BLaER1 (cell line): Measurements from ENCODE around the gene PTPRN2.

Source experiments
- H3K27ac ChIP-seq: shearing (Covaris generic); formaldehyde crosslinking; 2 replicates; pipeline ENCODE4 v1.8.1; 2022
- H3K27me3 ChIP-seq: shearing (Covaris generic); formaldehyde crosslinking; 2 replicates; pipeline ENCODE4 v1.8.1; 2022
- H3K36me3 ChIP-seq: shearing (Covaris generic); formaldehyde crosslinking; 2 replicates; pipeline ENCODE4 v1.8.1; 2022
- H3K4me1 ChIP-seq: shearing (Covaris generic); formaldehyde crosslinking; 2 replicates; pipeline ENCODE4 v1.8.1; 2022
- H3K4me2 ChIP-seq: shearing (Covaris generic); formaldehyde crosslinking; 2 replicates; pipeline ENCODE4 v1.8.1; 2022
- H3K4me3 ChIP-seq: shearing (Covaris generic); formaldehyde crosslinking; 2 replicates; pipeline ENCODE4 v1.8.1; 2022
- H3K9ac ChIP-seq: shearing (Covaris generic); formaldehyde crosslinking; 2 replicates; pipeline ENCODE4 v1.8.1; 2022
- H3K9me3 ChIP-seq: shearing (Covaris generic); formaldehyde crosslinking; 2 replicates; pipeline ENCODE4 v1.8.1; 2022
- H4K20me1 ChIP-seq: shearing (Covaris generic); formaldehyde crosslinking; 2 replicates; pipeline ENCODE4 v1.8.1; 2022
- Cebpa-rat ChIP-seq: shearing (Covaris generic); IDR thresholded peaks from 2 replicates; pipeline ENCODE4 v1.8.1; 2022

Gene PTPRN2

GRCh38 chr7:157758468-157759245, 829.0 kb downstream of the PTPRN2 start:
- Histone ChIP-seq H3K27ac (no peak overlapping the region), H3K9ac (no peak overlapping the region), H3K4me2 (no peak overlapping the region), H4K20me1 (no peaks in the 10 kb centered on the region), H3K4me3 (no peak overlapping the region), H3K27me3 (no peaks in the 10 kb centered on the region), H3K9me3 (0 out of 2 replicates have a peak, but pooled peaks cover 3% of the 10 kb centered on the region), H3K36me3 (no peaks in the 10 kb centered on the region), H3K4me1 (peaks cover 9% of the 10 kb centered on the region)
- TF ChIP-seq Cebpa-rat, result no peak

GRCh38 chr7:157757776-157758467, 829.7 kb downstream of the PTPRN2 start:
- Histone ChIP-seq H3K4me3 (no peak overlapping the region), H3K9me3 (0 out of 2 replicates have a peak, but pooled peaks cover 3% of the 10 kb centered on the region), H3K4me1 (peaks cover 9% of the 10 kb centered on the region), H3K27ac (no peak overlapping the region), H3K9ac (no peak overlapping the region), H3K27me3 (no peaks in the 10 kb centered on the region), H3K36me3 (no peaks in the 10 kb centered on the region), H3K4me2 (no peak overlapping the region), H4K20me1 (no peaks in the 10 kb centered on the region)
- TF ChIP-seq Cebpa-rat, result no peak

- Histone ChIP-seq H3K4me1 (peaks cover 9% of the 10 kb centered on the region), H3K27ac (no peak overlapping the region), H4K20me1 (no peaks in the 10 kb centered on the region), H3K9ac (no peak overlapping the region), H3K4me3 (no peak overlapping the region), H3K27me3 (no peaks in the 10 kb centered on the region), H3K4me2 (no peak overlapping the region), H3K9me3 (no peaks in the 10 kb centered on the region), H3K36me3 (no peaks in the 10 kb centered on the region)
- no peak for TF ChIP-seq Cebpa-rat
Measured at GRCh38 chr7:157757211-157757610, 830.4 kb downstream of the PTPRN2 start.

DNA sequence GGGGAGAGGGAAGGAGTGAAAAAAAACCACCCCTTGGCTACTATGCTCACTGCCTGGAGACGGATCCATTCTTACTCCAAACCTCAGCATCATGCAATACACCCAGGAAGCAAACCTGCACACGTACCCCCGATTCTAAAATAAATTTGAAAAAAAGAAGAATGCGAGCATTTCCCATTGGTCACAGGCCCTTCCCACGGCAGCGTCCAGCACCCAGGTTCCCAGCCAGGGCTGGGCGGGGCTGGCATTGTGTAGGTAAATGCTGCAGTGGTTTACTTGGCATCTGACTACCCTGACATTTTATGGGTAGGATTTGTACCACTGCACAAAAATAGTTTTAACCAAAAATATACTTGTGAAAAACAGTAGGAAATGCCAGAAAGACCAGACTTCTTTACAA, 831.9 kb downstream of the PTPRN2 start:
- Histone ChIP-seq H3K9ac (no peak overlapping the region), H3K4me3 (no peak overlapping the region), H3K36me3 (no peaks in the 10 kb centered on the region), H4K20me1 (no peaks in the 10 kb centered on the region), H3K4me2 (no peak overlapping the region), H3K27ac (no peak overlapping the region), H3K4me1 (peaks cover 10% of the 10 kb centered on the region), H3K27me3 (no peaks in the 10 kb centered on the region), H3K9me3 (no peaks in the 10 kb centered on the region)
- no peak for TF ChIP-seq Cebpa-rat

GRCh38 chr7:157754416-157754790, 833.2 kb downstream of the PTPRN2 start:
- no peak overlapping the region for H3K4me3 ChIP-seq
- H3K27me3 ChIP-seq, result no peaks in the 10 kb centered on the region
- no peak overlapping the region for H3K4me2 ChIP-seq
- no peak for TF ChIP-seq Cebpa-rat
- H3K4me1 ChIP-seq, result peaks cover 13% of the 10 kb centered on the region
- no peak overlapping the region for H3K9ac ChIP-seq
- no peaks in the 10 kb centered on the region for H4K20me1 ChIP-seq
- H3K9me3 ChIP-seq, result no peaks in the 10 kb centered on the region
- H3K36me3 ChIP-seq, result no peaks in the 10 kb centered on the region
- H3K27ac ChIP-seq, result no peak overlapping the region

DNA sequence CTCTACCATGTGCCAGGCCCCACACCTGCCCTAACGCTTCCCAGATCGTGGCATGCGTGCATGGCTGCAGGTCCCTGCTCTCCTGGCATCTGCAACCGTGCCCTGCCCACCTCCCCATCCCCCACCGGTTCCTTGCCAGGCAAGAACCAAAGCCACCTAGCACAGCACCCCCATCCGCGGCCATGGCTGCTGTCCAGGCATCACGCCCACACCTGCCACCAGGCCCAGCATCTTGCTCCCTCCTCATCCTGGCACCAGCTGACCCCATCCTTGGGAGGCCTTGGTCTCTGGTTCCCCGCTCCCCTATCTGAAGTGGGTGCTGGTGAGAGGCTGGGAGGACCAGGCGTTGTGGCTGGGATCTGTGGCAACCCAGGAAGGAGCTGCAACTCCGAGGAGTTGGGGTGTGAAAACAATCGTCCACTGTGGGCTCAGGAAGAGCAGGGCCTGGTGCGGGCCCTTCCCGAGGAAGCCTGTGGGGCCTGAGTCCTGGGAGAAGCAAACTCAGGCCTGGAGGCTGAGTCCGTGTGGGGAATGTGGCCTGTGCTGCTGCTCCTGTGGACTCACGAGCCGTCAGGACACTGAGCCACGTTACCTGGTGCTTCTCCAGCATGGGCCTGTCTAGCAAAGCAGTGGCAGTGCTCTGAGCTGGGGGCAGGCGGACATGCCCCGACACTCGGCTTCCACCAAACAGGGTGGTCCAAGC, 833.8 kb downstream of the PTPRN2 start:
- H4K20me1 ChIP-seq, result no peaks in the 10 kb centered on the region
- TF ChIP-seq Cebpa-rat, result no peak
- H3K27ac ChIP-seq, result no peak overlapping the region
- no peak overlapping the region for H3K4me2 ChIP-seq
- no peaks in the 10 kb centered on the region for H3K27me3 ChIP-seq
- no peaks in the 10 kb centered on the region for H3K36me3 ChIP-seq
- no peak overlapping the region for H3K9ac ChIP-seq
- no peak overlapping the region for H3K4me3 ChIP-seq
- H3K4me1 ChIP-seq, result peaks cover 13% of the 10 kb centered on the region
- H3K9me3 ChIP-seq, result no peaks in the 10 kb centered on the region

DNA sequence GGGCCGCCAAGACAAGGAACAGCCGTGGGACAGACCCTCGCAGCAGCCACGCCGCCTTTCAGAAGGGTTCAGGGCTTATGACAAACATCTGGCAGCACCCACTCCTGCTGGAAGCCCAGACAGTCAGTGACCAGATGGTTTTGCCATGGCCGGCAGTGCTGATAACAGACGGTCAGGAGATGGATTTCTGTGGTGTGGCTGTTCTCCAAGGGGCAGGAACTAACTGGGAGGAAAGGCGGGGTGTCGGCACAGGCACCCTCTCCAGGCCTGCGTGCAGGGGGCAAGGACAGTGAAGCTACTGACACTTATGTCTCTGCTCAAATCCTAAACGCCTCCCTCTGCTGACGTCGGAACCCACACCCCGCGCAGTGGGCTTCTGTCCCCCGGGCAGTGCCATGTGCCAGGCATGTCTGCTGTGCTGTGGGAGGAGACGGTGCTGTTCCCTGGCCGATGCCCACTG, 834.8 kb downstream of the PTPRN2 start:
- Histone ChIP-seq H3K27ac (no peak overlapping the region), H3K4me1 (peaks cover 13% of the 10 kb centered on the region), H3K9ac (no peak overlapping the region), H3K4me3 (no peak overlapping the region), H3K4me2 (no peak overlapping the region), H3K36me3 (no peaks in the 10 kb centered on the region), H4K20me1 (no peaks in the 10 kb centered on the region), H3K9me3 (no peaks in the 10 kb centered on the region), H3K27me3 (no peaks in the 10 kb centered on the region)
- TF ChIP-seq Cebpa-rat, result no peak

GRCh38 chr7:157751951-157752673, 835.5 kb downstream of the PTPRN2 start:
- no peak for TF ChIP-seq Cebpa-rat
- Histone ChIP-seq H3K27me3 (no peaks in the 10 kb centered on the region), H3K9ac (no peak overlapping the region), H3K4me3 (no peak overlapping the region), H3K36me3 (no peaks in the 10 kb centered on the region), H4K20me1 (no peaks in the 10 kb centered on the region), H3K27ac (no peak overlapping the region), H3K4me1 (peaks cover 13% of the 10 kb centered on the region), H3K4me2 (no peak overlapping the region), H3K9me3 (no peaks in the 10 kb centered on the region)

- Histone ChIP-seq H3K9me3 (no peaks in the 10 kb centered on the region), H3K4me1 (peaks cover 13% of the 10 kb centered on the region), H3K9ac (no peak overlapping the region), H4K20me1 (no peaks in the 10 kb centered on the region), H3K4me2 (no peak overlapping the region), H3K4me3 (no peak overlapping the region), H3K27ac (no peak overlapping the region), H3K36me3 (no peaks in the 10 kb centered on the region), H3K27me3 (no peaks in the 10 kb centered on the region)
- no peak for TF ChIP-seq Cebpa-rat
Measured at GRCh38 chr7:157751406-157751805, 836.2 kb downstream of the PTPRN2 start.
